Measurements from ENCODE around the gene PDSS2. TPM values are rescaled to one million over a fixed set of nuclear protein-coding genes. Genes with fewer than 3 reads are reported as not detected.
"Not testable (repeated sequence)": the region's sequence is repeated elsewhere in the genome, so short reads cannot be mapped to it uniquely, and the experiment has no call there.

The PDSS2 gene
- total and polyA plus RNA-seq, 8 donors = 2.7 to 10.1 (median 6.2) TPM

- H3K9me3 ChIP-seq = no peaks in the 10 kb centered on the region
- H3K4me3 ChIP-seq = no peak overlapping the region
- WGBS, 2 donors = 18 to 30% methylated on average over 3 of the region's 3 CpGs
- TF ChIP-seq CTCF (IDR thresholded peaks at IDR 0.05) = no peak
- H3K27ac ChIP-seq = no peak overlapping the region
- H3K4me1 ChIP-seq = peaks cover 4 to 15% (median 8%) of the 10 kb centered on the region in 3 donors
- no peaks in the 10 kb centered on the region for H3K36me3 ChIP-seq
- no peaks in the 10 kb centered on the region for H3K27me3 ChIP-seq
- FAIRE-seq = no peak
- intact Hi-C loops (cut with DNase I) = no loop called here
- DNase-seq = no peak
- ATAC-seq = peak in 3 of 4 donors; percentile 46 to 57 (median 53)
Measured at GRCh38 chr6:107314531-107314939, 144.8 kb downstream of the PDSS2 start.

GRCh38 chr6:107313776-107314175 is 145.6 kb downstream of the PDSS2 start:
- Histone ChIP-seq H3K27me3 (no peaks in the 10 kb centered on the region), H3K4me3 (no peak overlapping the region), H3K4me1 (peaks cover 4 to 15% (median 8%) of the 10 kb centered on the region in 3 donors), H3K9me3 (no peaks in the 10 kb centered on the region), H3K27ac (no peak overlapping the region), H3K36me3 (no peaks in the 10 kb centered on the region)
- no peak for TF ChIP-seq CTCF (IDR thresholded peaks at IDR 0.05)
- intact Hi-C loops (cut with DNase I) = no loop called here
- ATAC-seq (no peak), DNase-seq (no peak), FAIRE-seq (no peak)
- WGBS, 2 donors = 91 to 94% methylated on average over 3 of the region's 3 CpGs

GRCh38 chr6:107310362-107310761 is 149.0 kb downstream of the PDSS2 start:
- H3K36me3 ChIP-seq = no peaks in the 10 kb centered on the region
- no peak overlapping the region for H3K27ac ChIP-seq
- H3K4me1 ChIP-seq = peaks cover 4 to 13% (median 8%) of the 10 kb centered on the region in 3 donors
- FAIRE-seq (no peak), ATAC-seq (no peak), DNase-seq (no peak)
- no peak overlapping the region for H3K4me3 ChIP-seq
- no peak for TF ChIP-seq CTCF (IDR thresholded peaks at IDR 0.05)
- H3K9me3 ChIP-seq = no peaks in the 10 kb centered on the region
- H3K27me3 ChIP-seq = no peaks in the 10 kb centered on the region
- 92 to 97% methylated on average over 3 of the region's 3 CpGs for WGBS, 2 donors
- intact Hi-C loops (cut with DNase I) = no loop called here

- no peak for ATAC-seq
- no peak overlapping the region for H3K27ac ChIP-seq
- TF ChIP-seq CTCF (IDR thresholded peaks at IDR 0.05) = no peak
- H3K27me3 ChIP-seq = no peaks in the 10 kb centered on the region
- H3K4me1 ChIP-seq = no peaks in the 10 kb centered on the region
- no peak for FAIRE-seq
- H3K9me3 ChIP-seq = no peaks in the 10 kb centered on the region
- no peak overlapping the region for H3K4me3 ChIP-seq
- WGBS, 2 donors = 93 to 95% methylated on average over 3 of the region's 3 CpGs
- intact Hi-C loops (cut with DNase I) = no loop called here
- no peak for DNase-seq
- no peaks in the 10 kb centered on the region for H3K36me3 ChIP-seq
Measured at GRCh38 chr6:107308677-107309076, 150.7 kb downstream of the PDSS2 start.

GRCh38 chr6:107305994-107306393 is 153.4 kb downstream of the PDSS2 start:
- FAIRE-seq, H3K27me3 ChIP-seq: not testable (repeated sequence)

More at GRCh38 chr6:107305994-107306393, 153.4 kb downstream of the PDSS2 start:
- H3K36me3 ChIP-seq; H3K27ac ChIP-seq; intact Hi-C loops (cut with DNase I); H3K4me3 ChIP-seq; DNase-seq; H3K9me3 ChIP-seq; H3K4me1 ChIP-seq; ATAC-seq: not testable (repeated sequence)
- 89 to 92% methylated on average over 3 of the region's 3 CpGs for WGBS, 2 donors
